SK-N-MC (cell line): ENCODE results near the gene NAT14.

Source experiments
- DNase-seq: peaks from one replicate; pipeline ENCODE4 v3.0.0-alpha.2; 2011; ENCODE audit warnings: low read depth, low spot score
- H3K27ac ChIP-seq: fragments of 200-600 bp; sonication (generic); 2 replicates; pipeline ENCODE4 v1.5.1; 2016; ENCODE audit warnings: mixed run types
- H3K36me3 ChIP-seq: fragments of 200-600 bp; sonication (generic); 2 replicates; pipeline ENCODE4 v1.6.1; 2017; ENCODE audit warnings: antibody characterized with exemption, low read length, mixed read lengths; ENCODE audit not compliant: insufficient read depth
- H3K4me3 ChIP-seq: fragments of 200-600 bp; sonication (generic); 2 replicates; pipeline ENCODE4 v1.5.1; 2016
- H3K9ac ChIP-seq: fragments of 200-600 bp; sonication (generic); 2 replicates; pipeline ENCODE4 v1.8.0; 2017; ENCODE audit warnings: mixed run types, mixed read lengths; ENCODE audit not compliant: insufficient read length
- H3K9me3 ChIP-seq: fragments of 200-600 bp; sonication (generic); 2 replicates; pipeline ENCODE4 v1.6.1; 2017; ENCODE audit warnings: low read depth, mild to moderate bottlenecking, antibody characterized with exemption, low read length, moderate library complexity, mixed read lengths
- EZH2 ChIP-seq: fragments of 200-600 bp; sonication (generic); IDR thresholded peaks from one replicate; pipeline ENCODE4 v1.6.1; 2017; ENCODE audit warnings: antibody characterized with exemption
- FOXP2 ChIP-seq: optimal IDR thresholded peaks from 2 replicates; pipeline ENCODE3; 2011; ENCODE audit warnings: mild to moderate bottlenecking, moderate library complexity; ENCODE audit not compliant: insufficient read depth; ENCODE audit errors: extremely low read length, control extremely low read depth
- POLR2AphosphoS5 ChIP-seq: IDR thresholded peaks from 2 replicates; pipeline ENCODE4 v1.6.1; 2012; ENCODE audit warnings: mild to moderate bottlenecking, low read depth, low read length, borderline replicate concordance

NAT14 gene

GRCh38 chr19:55457683-55458457 lies 27.1 kb upstream of the NAT14 start:
- Histone ChIP-seq H3K9me3 (no peaks in the 10 kb centered on the region), H3K4me3 (no peak overlapping the region), H3K9ac (peak overlapping the region; percentile 32), H3K36me3 (no peaks in the 10 kb centered on the region), H3K27ac (peak overlapping the region; percentile 42; the same call in 1 of the 2 replicates)
- TF ChIP-seq POLR2AphosphoS5: no peak
- TF ChIP-seq FOXP2: no peak
- TF ChIP-seq EZH2: no peak
- DNase-seq: no peak

GRCh38 chr19:55459551-55459949 lies 25.4 kb upstream of the NAT14 start:
- no peak overlapping the region for H3K4me3 ChIP-seq
- no peak overlapping the region for H3K9ac ChIP-seq
- no peaks in the 10 kb centered on the region for H3K9me3 ChIP-seq
- H3K27ac ChIP-seq: 0 out of 2 replicates have a peak overlapping the region, but pooled peaks have one; percentile 78
- H3K36me3 ChIP-seq: no peaks in the 10 kb centered on the region
- TF ChIP-seq FOXP2: no peak
- no peak for TF ChIP-seq EZH2
- TF ChIP-seq POLR2AphosphoS5: no peak
- no peak for DNase-seq

DNA sequence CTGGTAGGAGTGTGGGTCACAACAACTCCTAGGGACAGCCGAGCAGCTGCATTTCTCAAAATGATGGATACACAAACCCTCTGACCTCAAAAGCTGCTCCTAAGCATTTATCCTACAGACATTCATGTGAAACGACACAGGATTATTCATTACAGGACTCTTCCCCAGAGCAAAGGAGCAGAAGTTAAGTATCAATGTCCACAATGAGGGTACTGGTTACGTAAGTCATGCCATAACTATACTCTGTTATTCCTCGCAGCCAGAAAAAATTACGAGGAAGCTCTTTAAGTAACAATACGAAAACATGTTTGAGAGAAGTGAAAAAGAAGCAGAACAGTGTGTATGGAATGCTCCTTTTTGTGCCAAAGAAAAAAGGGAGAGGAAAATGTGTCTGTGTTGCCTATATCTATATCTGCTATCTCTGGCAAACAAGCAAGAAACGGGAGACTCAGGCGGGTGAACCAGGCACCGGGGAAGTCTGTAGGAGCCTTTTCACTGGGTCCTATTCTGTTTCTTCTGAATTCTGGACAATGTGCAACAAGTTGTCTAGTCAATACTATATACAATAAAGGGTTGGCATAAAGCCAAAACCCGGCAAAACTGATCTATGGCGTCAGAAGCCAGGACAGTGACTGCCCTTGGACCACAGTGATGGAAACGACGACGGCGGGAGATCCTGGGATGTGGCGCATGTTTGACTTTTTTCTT lies 24.9 kb upstream of the NAT14 start:
- TF ChIP-seq POLR2AphosphoS5: no peak
- no peak for TF ChIP-seq FOXP2
- TF ChIP-seq EZH2: no peak
- no peaks in the 10 kb centered on the region for H3K9me3 ChIP-seq
- DNase-seq: no peak
- H3K27ac ChIP-seq: peak overlapping the region; percentile 78
- H3K36me3 ChIP-seq: no peaks in the 10 kb centered on the region
- H3K4me3 ChIP-seq: peak overlapping the region; percentile 89
- H3K9ac ChIP-seq: peak overlapping the region; percentile 32

DNA sequence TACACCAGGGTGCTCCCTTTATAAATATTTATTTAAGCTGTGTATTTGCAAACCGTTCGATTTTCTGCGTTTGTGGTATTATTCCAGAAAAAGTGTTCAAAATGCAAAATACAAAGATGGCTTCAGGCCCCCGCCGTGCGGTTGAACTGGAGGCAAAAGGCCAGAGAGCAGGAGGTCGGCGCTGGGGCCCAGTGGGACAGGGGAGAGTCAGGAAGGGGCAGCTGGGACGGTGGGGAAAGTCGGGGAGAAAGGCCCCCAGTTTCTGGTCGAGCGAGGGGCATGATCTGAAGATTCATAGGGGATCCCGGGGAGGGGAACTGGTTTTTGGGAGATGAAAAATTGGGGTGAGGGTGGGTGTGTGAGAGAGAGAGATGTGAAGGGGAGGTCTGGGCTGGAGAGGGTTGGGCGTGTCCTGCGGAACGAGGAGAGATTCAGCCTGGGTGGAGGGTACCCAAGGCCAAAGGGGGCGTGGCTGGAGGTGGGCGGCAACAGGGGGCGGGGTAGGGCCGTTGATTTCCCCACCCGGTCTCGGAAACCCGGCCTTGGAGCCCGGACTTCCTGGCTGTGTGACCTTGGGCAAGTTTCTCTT lies 24.2 kb upstream of the NAT14 start:
- peak overlapping the region; percentile 85 for H3K27ac ChIP-seq
- no peak for DNase-seq
- peak overlapping the region; percentile 91 for H3K9ac ChIP-seq
- no peaks in the 10 kb centered on the region for H3K36me3 ChIP-seq
- peak overlapping the region; percentile 89 for H3K4me3 ChIP-seq
- TF ChIP-seq POLR2AphosphoS5: no peak
- TF ChIP-seq EZH2: no peak
- TF ChIP-seq FOXP2: no peak
- no peaks in the 10 kb centered on the region for H3K9me3 ChIP-seq

DNA sequence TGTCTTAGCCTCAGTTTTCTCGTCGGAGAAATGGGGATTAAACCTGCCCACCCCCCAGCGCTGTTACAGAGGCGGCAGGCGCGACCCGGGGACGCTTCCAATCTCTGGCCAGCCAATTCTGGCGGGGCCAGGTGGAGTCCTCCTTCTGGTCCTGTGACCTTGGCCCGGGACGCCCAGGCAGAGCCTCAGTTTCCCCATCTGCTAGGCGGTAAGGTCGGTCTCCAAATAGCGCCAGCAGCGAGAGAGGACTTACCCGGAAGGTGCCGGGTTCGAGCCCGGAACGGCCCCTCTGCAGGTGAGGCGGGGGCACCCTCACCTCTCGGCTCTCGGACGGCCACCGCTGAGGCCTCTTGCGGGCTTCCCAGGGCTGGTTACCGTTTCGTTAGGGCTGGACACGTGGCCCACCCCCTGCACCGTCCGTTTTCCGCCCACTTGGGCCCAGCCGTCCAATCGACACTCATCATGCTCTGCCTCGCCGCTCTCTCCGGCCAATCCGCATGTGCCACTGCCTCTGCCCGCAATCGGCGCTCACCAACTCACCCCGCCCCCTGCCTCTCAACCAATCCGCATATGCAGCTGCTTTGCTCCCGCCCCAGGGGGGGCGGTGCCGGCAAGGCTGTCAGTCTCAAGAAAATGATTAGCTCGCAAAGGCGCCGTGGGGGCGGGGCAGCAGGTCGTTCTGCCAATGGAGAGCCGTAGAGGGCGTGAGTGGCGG lies 23.6 kb upstream of the NAT14 start, which contains the start of gene ISOC2:
TSS of gene ISOC2 (minus strand) at position 384 of the 715 bp plus-strand sequence. CDS start 5,156 bp downstream, outside the sequence.
- DNase-seq: peak; percentile 96
- peak within 1 kb of the TSS; percentile 85 for H3K27ac ChIP-seq
- peak within 1 kb of the TSS; percentile 89 for H3K4me3 ChIP-seq
- no peak for TF ChIP-seq FOXP2
- peak; percentile 46; the same call in 1 of the 2 replicates for TF ChIP-seq POLR2AphosphoS5
- H3K36me3 ChIP-seq: no peaks in the 10 kb centered on the region
- H3K9me3 ChIP-seq: no peaks in the 10 kb centered on the region
- H3K9ac ChIP-seq: peak within 1 kb of the TSS; percentile 91

- H3K4me3 ChIP-seq: peak overlapping the region; percentile 89
- DNase-seq: no peak
- TF ChIP-seq EZH2 (no peak), FOXP2 (no peak), POLR2AphosphoS5 (peak; percentile 38; the same call in 1 of the 2 replicates)
- H3K9ac ChIP-seq: peak overlapping the region; percentile 25
- H3K27ac ChIP-seq: no peak overlapping the region
- no peaks in the 10 kb centered on the region for H3K36me3 ChIP-seq
- no peaks in the 10 kb centered on the region for H3K9me3 ChIP-seq
Measured at GRCh38 chr19:55461974-55462626, 22.9 kb upstream of the NAT14 start.

DNA sequence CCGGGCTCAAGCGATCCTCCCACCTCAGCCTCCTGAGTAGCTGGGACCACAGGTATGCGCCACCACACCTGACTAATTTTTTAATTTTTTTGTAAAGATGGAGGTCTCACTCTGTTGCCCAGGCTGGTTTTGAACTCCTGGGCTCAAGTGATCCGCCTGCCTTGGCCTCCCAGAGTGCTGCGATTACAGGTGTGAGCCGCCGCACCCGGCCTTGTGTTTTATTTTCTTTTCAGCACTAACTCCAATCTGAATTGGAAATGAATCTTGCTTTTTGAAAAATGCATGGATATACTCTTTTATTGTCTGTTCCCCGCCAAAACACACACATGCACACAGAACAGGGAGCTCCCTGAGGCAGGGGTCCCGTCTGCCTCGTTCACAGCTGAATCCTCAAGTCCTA lies 22.3 kb upstream of the NAT14 start:
- Histone ChIP-seq H3K4me3 (no peak overlapping the region), H3K9me3 (no peaks in the 10 kb centered on the region), H3K36me3 (no peaks in the 10 kb centered on the region), H3K27ac (no peak overlapping the region), H3K9ac (no peak overlapping the region)
- TF ChIP-seq EZH2 (no peak), FOXP2 (no peak), POLR2AphosphoS5 (no peak)
- no peak for DNase-seq

- no peak overlapping the region for H3K9ac ChIP-seq
- DNase-seq: no peak
- H3K36me3 ChIP-seq: no peaks in the 10 kb centered on the region
- no peak overlapping the region for H3K27ac ChIP-seq
- H3K9me3 ChIP-seq: no peaks in the 10 kb centered on the region
- no peak overlapping the region for H3K4me3 ChIP-seq
- TF ChIP-seq POLR2AphosphoS5 (no peak), EZH2 (no peak), FOXP2 (no peak)
Measured at GRCh38 chr19:55463583-55464031, 21.4 kb upstream of the NAT14 start.
